OCI-LY3 (cell line): ENCODE measurements around the gene ATP9A.

Source experiments
- CTCF ChIP-seq: fragments of 200-600, 300-600 bp; sonication (generic); IDR thresholded peaks from 2 replicates; pipeline ENCODE4 v1.5.1; 2014; ENCODE audit warnings: antibody characterized with exemption, low read length, low read depth
- EZH2phosphoT487 ChIP-seq: fragments of 200-600 bp; shearing (Covaris generic); IDR thresholded peaks from 2 replicates; pipeline ENCODE4 v1.6.1; 2018; ENCODE audit warnings: antibody characterized with exemption, mixed run types, low read depth

GRCh38 chr20:51607170-51607569 is 161.0 kb downstream of the ATP9A start:
- TF ChIP-seq CTCF: no peak
- no peak for TF ChIP-seq EZH2phosphoT487
